Uterus (tissue), 4 donors: ENCODE results near the gene SYNPO2L. TPM values are rescaled to one million over a fixed set of nuclear protein-coding genes. Genes with fewer than 3 reads are reported as not detected.
"Not testable (repeated sequence)": the region's sequence is repeated elsewhere in the genome, so short reads cannot be mapped to it uniquely, and the experiment has no call there.

Experiments used
- DNase-seq, 2 donors: peaks; one replicate each; pipeline ENCODE4 v3.0.0-alpha.2; 2019 to 2020
- H3K27ac ChIP-seq, 2 donors: fragments of 200-600 bp; sonication (generic); 1 replicate in 1 of 2; 2 replicates in 1 of 2; pipeline ENCODE4 v1.5.1; 2016 to 2018
- H3K27me3 ChIP-seq, 2 donors: fragments of 200-600 bp; sonication (generic); one replicate each; pipeline ENCODE4 v1.5.1; 2018 to 2019; ENCODE audit warnings: control low read depth in 1 of 2
- H3K36me3 ChIP-seq, 2 donors: fragments of 200-600 bp; sonication (generic); one replicate each; pipeline ENCODE4 v1.5.1; 2019; ENCODE audit warnings: control low read depth in 1 of 2
- H3K4me1 ChIP-seq, 2 donors: fragments of 200-600 bp; sonication (generic); one replicate each; pipeline ENCODE4 v1.5.1; 2018 to 2019; ENCODE audit warnings: control low read depth in 1 of 2
- H3K4me3 ChIP-seq, 2 donors: fragments of 200-600 bp; sonication (generic); 1 replicate in 1 of 2; 2 replicates in 1 of 2; pipeline ENCODE4 v1.5.1; 2018 to 2019; ENCODE audit warnings: mild to moderate bottlenecking in 1 of 2
- H3K9me3 ChIP-seq, 2 donors: fragments of 200-600 bp; sonication (generic); one replicate each; pipeline ENCODE4 v1.5.1; 2019; ENCODE audit warnings: control low read depth in 1 of 2
- POLR2A ChIP-seq, 2 donors: fragments of 450-650 bp; IDR thresholded peaks; one replicate each; pipeline ENCODE4 v1.6.1; 2016; ENCODE audit warnings: antibody characterized with exemption in 2 of 2, mild to moderate bottlenecking in 1 of 2, moderate library complexity in 1 of 2
- intact Hi-C: fragments of 100-400 bp; cut with DNase I; formaldehyde crosslinking; loops from one replicate; pipeline ENCODE4 v1.15.1; 2023; ENCODE audit warnings: low total_unique reads
- total RNA-seq, 4 donors: library from RNA; depleted of rRNA in 3 of 4; stranded (reverse); fragments of >200 nt in 3 of 4; gene quantifications; one replicate each; pipeline versions ENCODE4 v1.1.0 to v1.2.4, GENCODE V29; 2014 to 2023
- TF ChIP-seq, protein P1 (sequence below), 4 experiments: fragments of 200-600 bp in 2 of 4; fragments of 450-650 bp in 2 of 4; sonication (generic) in 2 of 4; IDR thresholded peaks; one replicate each; pipeline ENCODE4 v1.5.1; 2016 to 2019; ENCODE audit warnings: antibody characterized with exemption in 4 of 4, mild to moderate bottlenecking in 2 of 4, moderate library complexity in 1 of 4
- donor health status: DM: yes; HTN: yes; CAD: no.

SYNPO2L gene, protein sequence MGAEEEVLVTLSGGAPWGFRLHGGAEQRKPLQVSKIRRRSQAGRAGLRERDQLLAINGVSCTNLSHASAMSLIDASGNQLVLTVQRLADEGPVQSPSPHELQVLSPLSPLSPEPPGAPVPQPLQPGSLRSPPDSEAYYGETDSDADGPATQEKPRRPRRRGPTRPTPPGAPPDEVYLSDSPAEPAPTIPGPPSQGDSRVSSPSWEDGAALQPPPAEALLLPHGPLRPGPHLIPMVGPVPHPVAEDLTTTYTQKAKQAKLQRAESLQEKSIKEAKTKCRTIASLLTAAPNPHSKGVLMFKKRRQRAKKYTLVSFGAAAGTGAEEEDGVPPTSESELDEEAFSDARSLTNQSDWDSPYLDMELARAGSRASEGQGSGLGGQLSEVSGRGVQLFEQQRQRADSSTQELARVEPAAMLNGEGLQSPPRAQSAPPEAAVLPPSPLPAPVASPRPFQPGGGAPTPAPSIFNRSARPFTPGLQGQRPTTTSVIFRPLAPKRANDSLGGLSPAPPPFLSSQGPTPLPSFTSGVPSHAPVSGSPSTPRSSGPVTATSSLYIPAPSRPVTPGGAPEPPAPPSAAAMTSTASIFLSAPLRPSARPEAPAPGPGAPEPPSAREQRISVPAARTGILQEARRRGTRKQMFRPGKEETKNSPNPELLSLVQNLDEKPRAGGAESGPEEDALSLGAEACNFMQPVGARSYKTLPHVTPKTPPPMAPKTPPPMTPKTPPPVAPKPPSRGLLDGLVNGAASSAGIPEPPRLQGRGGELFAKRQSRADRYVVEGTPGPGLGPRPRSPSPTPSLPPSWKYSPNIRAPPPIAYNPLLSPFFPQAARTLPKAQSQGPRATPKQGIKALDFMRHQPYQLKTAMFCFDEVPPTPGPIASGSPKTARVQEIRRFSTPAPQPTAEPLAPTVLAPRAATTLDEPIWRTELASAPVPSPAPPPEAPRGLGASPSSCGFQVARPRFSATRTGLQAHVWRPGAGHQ
- under 1 TPM in 1 of 4 donors, not detected in 3; 0.37 TPM for total RNA-seq

DNA sequence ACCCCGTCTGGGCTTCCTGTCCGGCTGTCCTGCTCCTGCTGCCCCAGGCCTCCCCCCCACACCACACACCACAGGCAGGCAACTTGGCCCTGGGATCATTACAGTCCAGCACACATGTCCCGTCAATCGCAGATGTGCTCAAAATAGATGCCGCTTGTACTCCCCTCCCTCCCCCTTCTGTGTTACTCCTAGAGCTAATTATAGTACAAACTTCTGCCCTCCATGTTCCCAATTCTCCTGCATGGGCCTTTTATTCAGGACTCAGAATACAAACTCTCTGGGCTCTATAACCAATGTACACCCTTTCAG, at the start of gene SYNPO2L:
Gene SYNPO2L (minus strand): TSS at position 40 of the 309 bp plus-strand sequence. CDS start 107 bp downstream, outside the sequence.
- no peaks in the 10 kb centered on the region for H3K27me3 ChIP-seq
- H3K4me3 ChIP-seq, result no peak within 1 kb of the TSS
- intact Hi-C loops, result no loop called here

DNA sequence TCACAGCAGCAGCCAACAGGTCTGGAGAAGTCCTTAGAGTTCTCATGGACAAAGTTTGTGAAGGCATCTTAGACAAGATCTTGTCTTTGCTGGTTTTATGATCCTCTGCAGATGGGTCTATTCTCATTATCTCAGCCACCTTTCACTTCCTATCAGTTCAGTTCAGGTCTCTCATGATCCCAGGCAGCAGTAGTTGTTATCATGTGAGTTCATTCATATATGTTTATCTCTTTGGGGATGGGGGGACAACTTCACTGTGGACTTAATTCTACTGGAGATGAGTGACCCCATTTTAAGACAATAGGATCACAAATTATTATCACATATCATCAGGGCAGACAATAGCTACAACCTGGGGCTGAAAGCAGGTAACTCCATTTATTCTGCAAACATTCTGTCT, 48.1 kb upstream of the SYNPO2L start:
- H3K27ac ChIP-seq, intact Hi-C loops, DNase-seq, H3K9me3 ChIP-seq, H3K4me3 ChIP-seq, H3K27me3 ChIP-seq, H3K4me1 ChIP-seq, H3K36me3 ChIP-seq: not testable (repeated sequence)

More for the DNA sequence above, at the start of gene SYNPO2L:
- no peak for DNase-seq
- Histone ChIP-seq H3K4me1 (no peaks in the 10 kb centered on the region), H3K36me3 (no peaks in the 10 kb centered on the region), H3K9me3 (no peaks in the 10 kb centered on the region), H3K27ac (no peak within 1 kb of the TSS)
- TF ChIP-seq, protein P1, sequence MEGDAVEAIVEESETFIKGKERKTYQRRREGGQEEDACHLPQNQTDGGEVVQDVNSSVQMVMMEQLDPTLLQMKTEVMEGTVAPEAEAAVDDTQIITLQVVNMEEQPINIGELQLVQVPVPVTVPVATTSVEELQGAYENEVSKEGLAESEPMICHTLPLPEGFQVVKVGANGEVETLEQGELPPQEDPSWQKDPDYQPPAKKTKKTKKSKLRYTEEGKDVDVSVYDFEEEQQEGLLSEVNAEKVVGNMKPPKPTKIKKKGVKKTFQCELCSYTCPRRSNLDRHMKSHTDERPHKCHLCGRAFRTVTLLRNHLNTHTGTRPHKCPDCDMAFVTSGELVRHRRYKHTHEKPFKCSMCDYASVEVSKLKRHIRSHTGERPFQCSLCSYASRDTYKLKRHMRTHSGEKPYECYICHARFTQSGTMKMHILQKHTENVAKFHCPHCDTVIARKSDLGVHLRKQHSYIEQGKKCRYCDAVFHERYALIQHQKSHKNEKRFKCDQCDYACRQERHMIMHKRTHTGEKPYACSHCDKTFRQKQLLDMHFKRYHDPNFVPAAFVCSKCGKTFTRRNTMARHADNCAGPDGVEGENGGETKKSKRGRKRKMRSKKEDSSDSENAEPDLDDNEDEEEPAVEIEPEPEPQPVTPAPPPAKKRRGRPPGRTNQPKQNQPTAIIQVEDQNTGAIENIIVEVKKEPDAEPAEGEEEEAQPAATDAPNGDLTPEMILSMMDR (IDR thresholded peaks at IDR 0.05), result no peak
- no peak for TF ChIP-seq POLR2A (IDR thresholded peaks at IDR 0.05)

DNA sequence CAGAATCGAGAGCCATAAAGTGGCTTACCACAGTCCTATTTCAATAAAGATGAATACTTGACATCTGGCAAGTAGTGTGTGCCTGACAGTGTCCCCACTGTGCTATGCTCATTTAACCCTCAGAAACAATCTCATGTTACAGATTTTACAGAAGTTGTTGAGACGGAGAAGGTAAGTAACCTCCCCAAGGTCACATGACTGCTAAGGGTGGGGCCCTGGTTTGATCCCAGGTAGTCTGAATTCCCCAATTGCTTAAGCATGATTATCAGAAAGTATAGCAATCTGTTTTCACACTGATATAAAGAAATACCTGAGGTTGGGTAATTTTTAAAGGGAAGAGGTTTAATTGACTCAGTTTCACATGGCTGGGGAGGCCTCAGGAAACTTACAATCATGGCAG, 43.0 kb upstream of the SYNPO2L start:
- DNase-seq, H3K4me3 ChIP-seq, H3K36me3 ChIP-seq, H3K4me1 ChIP-seq, H3K9me3 ChIP-seq, intact Hi-C loops, H3K27ac ChIP-seq, H3K27me3 ChIP-seq: not testable (repeated sequence)

DNA sequence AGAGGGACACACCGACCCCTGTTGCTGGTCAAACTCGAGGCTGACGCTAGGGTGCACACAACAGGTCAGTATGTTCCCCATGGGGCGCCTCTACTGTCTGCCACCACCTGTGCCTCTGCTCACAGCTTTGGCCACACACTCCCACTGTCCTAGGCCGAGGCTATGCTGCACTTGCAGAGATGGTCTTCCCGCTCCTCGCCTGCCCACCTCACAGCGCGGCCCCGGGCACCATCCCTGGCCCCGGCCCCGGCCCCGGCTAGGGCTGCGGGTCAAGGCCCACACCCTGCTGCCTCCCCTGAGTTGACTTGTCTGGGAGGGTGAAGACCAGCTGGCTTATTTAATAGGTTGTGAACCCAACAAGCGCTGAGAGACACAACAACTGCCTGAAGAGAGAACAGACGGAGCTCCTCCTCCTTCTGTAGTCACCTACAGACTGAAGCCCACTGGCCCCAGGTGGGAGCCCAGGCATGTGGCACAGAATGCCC, 41.9 kb upstream of the SYNPO2L start, which contains the start of gene AGAP5:
Gene AGAP5 (minus strand): TSS at position 435 of the 485 bp plus-strand sequence. CDS start 354 bp downstream, at position 81.
- H3K27ac ChIP-seq, intact Hi-C loops, H3K27me3 ChIP-seq, H3K9me3 ChIP-seq, H3K4me3 ChIP-seq, H3K36me3 ChIP-seq, H3K4me1 ChIP-seq, DNase-seq: not testable (repeated sequence)

DNA sequence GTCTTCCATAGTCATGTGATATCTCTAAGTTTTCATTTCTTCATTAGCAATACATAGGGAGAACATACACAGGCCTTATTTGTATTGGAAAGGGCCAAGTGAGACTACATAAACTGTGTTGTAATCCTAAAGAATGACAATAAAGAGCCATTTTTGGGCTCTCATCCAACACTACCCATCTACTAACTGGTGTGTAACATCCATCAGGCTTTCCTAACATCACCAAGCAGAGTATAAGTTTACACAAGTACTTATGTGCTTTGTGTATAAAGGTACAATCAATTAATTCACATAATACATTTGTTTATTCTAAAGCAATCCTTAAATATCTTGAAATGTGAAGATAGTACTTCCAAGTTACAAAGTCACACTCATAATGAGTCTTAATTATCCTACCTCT, 39.5 kb upstream of the SYNPO2L start:
- DNase-seq, intact Hi-C loops, H3K4me3 ChIP-seq: not testable (repeated sequence)

DNA sequence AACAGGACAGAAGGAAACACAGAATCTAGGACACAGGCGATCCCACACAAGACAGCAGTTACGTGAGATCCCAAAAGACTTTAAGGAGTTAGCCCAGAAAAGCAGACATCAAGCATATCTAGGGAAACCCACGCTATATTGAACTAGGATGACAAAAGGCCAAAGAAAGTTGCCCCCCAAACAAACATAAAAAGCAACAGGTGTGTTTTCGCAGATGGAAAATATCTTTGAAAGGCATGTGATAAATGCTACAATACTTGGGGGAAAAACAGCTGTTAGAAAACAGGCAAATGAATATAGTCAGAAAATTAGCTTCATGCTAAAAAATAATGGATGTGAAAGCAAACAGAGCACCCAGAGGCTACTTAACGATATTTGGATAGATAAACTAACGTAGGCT, 34.9 kb upstream of the SYNPO2L start:
- H3K27me3 ChIP-seq, H3K4me1 ChIP-seq, intact Hi-C loops, H3K27ac ChIP-seq, H3K4me3 ChIP-seq, H3K9me3 ChIP-seq, H3K36me3 ChIP-seq, DNase-seq: not testable (repeated sequence)

More for the DNA sequence above, 39.5 kb upstream of the SYNPO2L start:
- not testable (repeated sequence) for H3K27me3 ChIP-seq, H3K9me3 ChIP-seq, H3K27ac ChIP-seq, H3K36me3 ChIP-seq, H3K4me1 ChIP-seq

DNA sequence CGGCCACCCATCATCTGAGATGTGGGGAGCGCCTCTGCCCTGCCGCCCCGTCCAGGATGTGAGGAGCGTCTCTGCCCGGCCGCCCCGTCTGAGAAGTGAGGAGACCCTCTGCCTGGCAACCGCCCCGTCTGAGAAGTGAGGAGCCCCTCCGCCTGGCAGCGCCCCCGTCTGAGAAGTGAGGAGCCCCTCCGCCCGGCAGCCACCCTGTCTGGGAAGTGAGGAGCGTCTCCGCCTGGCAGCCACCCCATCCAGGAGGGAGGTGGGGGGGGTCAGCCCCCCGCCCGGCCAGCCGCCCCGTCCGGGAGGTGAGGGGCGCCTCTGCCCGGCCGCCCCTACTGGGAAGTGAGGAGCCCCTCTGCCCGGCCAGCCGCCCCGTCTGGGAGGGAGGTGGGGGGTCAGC, 33.8 kb upstream of the SYNPO2L start:
- H3K36me3 ChIP-seq, DNase-seq, intact Hi-C loops, H3K4me1 ChIP-seq, H3K9me3 ChIP-seq, H3K27me3 ChIP-seq, H3K27ac ChIP-seq, H3K4me3 ChIP-seq: not testable (repeated sequence)

DNA sequence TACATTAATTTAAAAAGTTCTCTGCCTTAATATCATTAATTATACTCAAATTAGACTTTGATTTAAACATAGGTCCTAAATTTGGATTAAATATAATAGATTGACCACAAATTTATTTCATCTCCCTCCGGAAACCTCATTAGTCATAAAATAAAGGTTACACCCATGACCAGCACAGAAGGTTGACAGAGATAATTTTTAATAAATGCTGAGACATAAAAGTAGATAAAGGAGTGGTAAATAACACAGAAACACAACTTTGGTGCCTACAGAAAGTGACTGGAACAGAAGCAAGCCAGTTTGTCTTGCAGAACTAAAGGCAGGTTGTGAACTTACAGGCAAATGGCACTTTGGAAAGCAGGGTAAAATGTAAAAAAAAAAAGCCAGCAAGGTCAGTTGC, 31.8 kb upstream of the SYNPO2L start:
- DNase-seq, intact Hi-C loops, H3K36me3 ChIP-seq, H3K27ac ChIP-seq, H3K4me1 ChIP-seq, H3K4me3 ChIP-seq, H3K27me3 ChIP-seq, H3K9me3 ChIP-seq: not testable (repeated sequence)

DNA sequence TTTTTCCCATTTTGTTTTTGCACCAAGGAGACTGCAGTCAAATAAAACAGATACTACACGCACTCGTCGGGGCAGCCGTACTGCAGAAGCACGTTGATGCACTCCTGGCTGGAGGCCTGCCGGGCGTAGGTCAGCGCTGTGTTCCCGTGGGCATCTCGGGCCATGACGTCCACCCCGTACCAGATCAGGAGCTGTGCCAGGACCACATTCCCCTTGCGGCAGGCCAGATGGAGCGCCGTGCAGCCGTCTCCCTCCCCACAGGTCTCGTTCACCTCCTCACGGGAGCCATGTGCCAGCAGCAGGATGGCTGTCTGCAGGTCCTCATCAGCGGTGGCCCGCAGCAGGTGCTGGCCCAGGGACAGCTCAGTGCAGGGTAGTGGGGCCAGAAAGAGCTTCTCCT, 18.7 kb upstream of the SYNPO2L start:
- DNase-seq, H3K9me3 ChIP-seq, H3K36me3 ChIP-seq, intact Hi-C loops, H3K4me3 ChIP-seq, H3K27me3 ChIP-seq, H3K27ac ChIP-seq, H3K4me1 ChIP-seq: not testable (repeated sequence)

DNA sequence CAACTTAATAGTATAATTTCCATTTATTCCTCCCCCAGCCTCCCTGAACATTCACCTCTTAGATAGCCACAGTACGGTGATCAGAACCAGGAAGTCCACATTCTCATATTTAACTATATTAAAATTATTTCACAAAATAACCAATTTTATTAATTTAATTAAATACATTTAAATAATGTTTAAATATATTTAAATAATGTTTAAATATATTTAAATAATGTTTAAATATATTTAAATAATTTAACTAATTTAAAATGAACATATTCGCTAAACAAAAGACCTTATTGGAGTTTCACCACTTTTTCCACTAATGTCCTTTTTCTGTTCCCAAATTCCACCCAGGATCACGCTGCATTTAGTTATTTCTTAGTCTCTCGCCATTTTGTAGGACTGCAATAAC, 12.5 kb upstream of the SYNPO2L start:
- not testable (repeated sequence) for H3K4me3 ChIP-seq, H3K36me3 ChIP-seq, H3K9me3 ChIP-seq

DNA sequence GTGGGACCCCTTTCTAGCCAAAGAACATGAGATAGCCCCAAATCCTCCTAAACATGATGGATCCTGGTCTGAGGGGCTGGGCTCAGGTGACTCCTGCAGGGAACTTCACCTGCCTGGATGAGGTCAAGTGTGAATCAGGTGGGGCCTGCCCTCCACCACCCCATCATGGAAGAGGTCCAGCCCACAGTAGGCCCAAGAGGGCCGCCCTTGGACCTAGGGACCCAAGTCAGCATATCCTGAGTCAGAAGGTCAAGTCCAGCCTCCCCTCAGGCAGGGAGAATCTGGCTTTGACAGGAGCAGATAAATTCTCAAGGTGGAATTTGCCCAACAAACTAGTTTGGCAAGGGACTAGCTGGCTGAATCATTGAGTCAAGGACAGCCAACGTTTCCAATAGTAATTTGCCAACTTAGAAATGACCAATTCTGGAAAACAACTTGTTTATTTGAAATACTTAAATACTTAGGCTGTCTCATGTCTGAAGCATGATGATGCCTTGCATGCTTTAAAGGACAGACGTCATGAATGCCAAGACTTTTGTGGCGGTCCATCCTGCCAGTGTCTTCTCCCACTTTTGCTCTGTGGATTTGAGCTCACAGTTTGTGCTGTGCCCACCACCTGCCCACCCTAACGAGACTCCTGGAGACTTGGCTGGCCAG, 10.5 kb upstream of the SYNPO2L start:
- intact Hi-C loops, H3K4me3 ChIP-seq, DNase-seq, H3K27ac ChIP-seq, H3K27me3 ChIP-seq, H3K36me3 ChIP-seq, H3K4me1 ChIP-seq, H3K9me3 ChIP-seq: not testable (repeated sequence)

More for the DNA sequence above, 12.5 kb upstream of the SYNPO2L start:
- intact Hi-C loops, H3K4me1 ChIP-seq, H3K27ac ChIP-seq, DNase-seq, H3K27me3 ChIP-seq: not testable (repeated sequence)
